ENCODE measurements around the gene PLPP3. TPM values are rescaled to one million over a fixed set of nuclear protein-coding genes. Genes with fewer than 3 reads are reported as not detected.

The PLPP3 gene
- total and polyA plus RNA-seq, 2 experiments from 2014 or later: 41.9 to 61.9 TPM

GRCh38 chr1:56483104-56483503, 96.3 kb downstream of the PLPP3 start:
- Histone ChIP-seq H3K79me2 (replicated peaks; ENCODE audit: insufficient read depth) (no peaks in the 10 kb centered on the region), H3K4me1 (ENCODE audit: insufficient read depth) (peaks cover 8% of the 10 kb centered on the region; the same call in 1 of the 2 replicates), H3K4me2 (no peak overlapping the region), H3K9me2 (ENCODE audit: insufficient read depth) (no peaks in the 10 kb centered on the region), H2AFZ (no peak overlapping the region), H3K27me3 (ENCODE audit: insufficient read depth) (peaks cover 7% of the 10 kb centered on the region; the same call in 1 of the 2 replicates), H3K27ac (ENCODE audit: low read depth) (no peak overlapping the region), H4K20me1 (replicated peaks; ENCODE audit: insufficient read depth) (no peaks in the 10 kb centered on the region), H3F3A (replicated peaks; ENCODE audit: low read depth) (0 out of 2 replicates have a peak, but pooled peaks cover 3% of the 10 kb centered on the region), H3K36me3 (ENCODE audit: insufficient read depth) (no peaks in the 10 kb centered on the region), H3K4me3 (no peak overlapping the region)
- Mint-ChIP-seq H3K36me3 (ENCODE audit: low read depth) (no peaks in the 10 kb centered on the region), H3K4me3 (no peak overlapping the region), H3K27ac (no peak overlapping the region), H3K27me3 (ENCODE audit: insufficient read depth, low read depth, poor library complexity) (peaks cover 7% of the 10 kb centered on the region), H3K9me3 (no peaks in the 10 kb centered on the region), H3K4me1 (peaks cover 8% of the 10 kb centered on the region)
- DNase-seq (ENCODE audit: low spot score) (no peak), ATAC-seq (no peak)
- TF ChIP-seq REST (IDR thresholded peaks at IDR 0.05; ENCODE audit: unreplicated experiment): no peak
- TF ChIP-seq EZH2 (IDR thresholded peaks at IDR 0.05; ENCODE audit: low read depth, unreplicated experiment): no peak
- TF ChIP-seq, protein P1, sequence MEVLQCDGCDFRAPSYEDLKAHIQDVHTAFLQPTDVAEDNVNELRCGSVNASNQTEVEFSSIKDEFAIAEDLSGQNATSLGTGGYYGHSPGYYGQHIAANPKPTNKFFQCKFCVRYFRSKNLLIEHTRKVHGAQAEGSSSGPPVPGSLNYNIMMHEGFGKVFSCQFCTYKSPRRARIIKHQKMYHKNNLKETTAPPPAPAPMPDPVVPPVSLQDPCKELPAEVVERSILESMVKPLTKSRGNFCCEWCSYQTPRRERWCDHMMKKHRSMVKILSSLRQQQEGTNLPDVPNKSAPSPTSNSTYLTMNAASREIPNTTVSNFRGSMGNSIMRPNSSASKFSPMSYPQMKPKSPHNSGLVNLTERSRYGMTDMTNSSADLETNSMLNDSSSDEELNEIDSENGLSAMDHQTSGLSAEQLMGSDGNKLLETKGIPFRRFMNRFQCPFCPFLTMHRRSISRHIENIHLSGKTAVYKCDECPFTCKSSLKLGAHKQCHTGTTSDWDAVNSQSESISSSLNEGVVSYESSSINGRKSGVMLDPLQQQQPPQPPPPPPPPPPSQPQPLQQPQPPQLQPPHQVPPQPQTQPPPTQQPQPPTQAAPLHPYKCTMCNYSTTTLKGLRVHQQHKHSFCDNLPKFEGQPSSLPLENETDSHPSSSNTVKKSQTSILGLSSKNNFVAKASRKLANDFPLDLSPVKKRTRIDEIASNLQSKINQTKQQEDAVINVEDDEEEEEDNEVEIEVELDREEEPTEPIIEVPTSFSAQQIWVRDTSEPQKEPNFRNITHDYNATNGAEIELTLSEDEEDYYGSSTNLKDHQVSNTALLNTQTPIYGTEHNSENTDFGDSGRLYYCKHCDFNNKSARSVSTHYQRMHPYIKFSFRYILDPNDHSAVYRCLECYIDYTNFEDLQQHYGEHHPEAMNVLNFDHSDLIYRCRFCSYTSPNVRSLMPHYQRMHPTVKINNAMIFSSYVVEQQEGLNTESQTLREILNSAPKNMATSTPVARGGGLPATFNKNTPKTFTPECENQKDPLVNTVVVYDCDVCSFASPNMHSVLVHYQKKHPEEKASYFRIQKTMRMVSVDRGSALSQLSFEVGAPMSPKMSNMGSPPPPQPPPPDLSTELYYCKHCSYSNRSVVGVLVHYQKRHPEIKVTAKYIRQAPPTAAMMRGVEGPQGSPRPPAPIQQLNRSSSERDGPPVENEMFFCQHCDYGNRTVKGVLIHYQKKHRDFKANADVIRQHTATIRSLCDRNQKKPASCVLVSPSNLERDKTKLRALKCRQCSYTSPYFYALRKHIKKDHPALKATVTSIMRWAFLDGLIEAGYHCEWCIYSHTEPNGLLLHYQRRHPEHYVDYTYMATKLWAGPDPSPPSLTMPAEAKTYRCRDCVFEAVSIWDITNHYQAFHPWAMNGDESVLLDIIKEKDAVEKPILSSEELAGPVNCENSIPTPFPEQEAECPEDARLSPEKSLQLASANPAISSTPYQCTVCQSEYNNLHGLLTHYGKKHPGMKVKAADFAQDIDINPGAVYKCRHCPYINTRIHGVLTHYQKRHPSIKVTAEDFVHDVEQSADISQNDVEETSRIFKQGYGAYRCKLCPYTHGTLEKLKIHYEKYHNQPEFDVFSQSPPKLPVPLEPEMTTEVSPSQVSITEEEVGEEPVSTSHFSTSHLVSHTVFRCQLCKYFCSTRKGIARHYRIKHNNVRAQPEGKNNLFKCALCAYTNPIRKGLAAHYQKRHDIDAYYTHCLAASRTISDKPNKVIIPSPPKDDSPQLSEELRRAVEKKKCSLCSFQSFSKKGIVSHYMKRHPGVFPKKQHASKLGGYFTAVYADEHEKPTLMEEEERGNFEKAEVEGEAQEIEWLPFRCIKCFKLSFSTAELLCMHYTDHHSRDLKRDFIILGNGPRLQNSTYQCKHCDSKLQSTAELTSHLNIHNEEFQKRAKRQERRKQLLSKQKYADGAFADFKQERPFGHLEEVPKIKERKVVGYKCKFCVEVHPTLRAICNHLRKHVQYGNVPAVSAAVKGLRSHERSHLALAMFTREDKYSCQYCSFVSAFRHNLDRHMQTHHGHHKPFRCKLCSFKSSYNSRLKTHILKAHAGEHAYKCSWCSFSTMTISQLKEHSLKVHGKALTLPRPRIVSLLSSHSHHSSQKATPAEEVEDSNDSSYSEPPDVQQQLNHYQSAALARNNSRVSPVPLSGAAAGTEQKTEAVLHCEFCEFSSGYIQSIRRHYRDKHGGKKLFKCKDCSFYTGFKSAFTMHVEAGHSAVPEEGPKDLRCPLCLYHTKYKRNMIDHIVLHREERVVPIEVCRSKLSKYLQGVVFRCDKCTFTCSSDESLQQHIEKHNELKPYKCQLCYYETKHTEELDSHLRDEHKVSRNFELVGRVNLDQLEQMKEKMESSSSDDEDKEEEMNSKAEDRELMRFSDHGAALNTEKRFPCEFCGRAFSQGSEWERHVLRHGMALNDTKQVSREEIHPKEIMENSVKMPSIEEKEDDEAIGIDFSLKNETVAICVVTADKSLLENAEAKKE (CRISPR knock-in tag; IDR thresholded peaks at IDR 0.05): no peak
- TF ChIP-seq POLR2AphosphoS5 (IDR thresholded peaks at IDR 0.05; ENCODE audit: low read depth): no peak
- no peak for TF ChIP-seq JUNB (IDR thresholded peaks at IDR 0.05; ENCODE audit: unreplicated experiment)
- TF ChIP-seq, protein P2, sequence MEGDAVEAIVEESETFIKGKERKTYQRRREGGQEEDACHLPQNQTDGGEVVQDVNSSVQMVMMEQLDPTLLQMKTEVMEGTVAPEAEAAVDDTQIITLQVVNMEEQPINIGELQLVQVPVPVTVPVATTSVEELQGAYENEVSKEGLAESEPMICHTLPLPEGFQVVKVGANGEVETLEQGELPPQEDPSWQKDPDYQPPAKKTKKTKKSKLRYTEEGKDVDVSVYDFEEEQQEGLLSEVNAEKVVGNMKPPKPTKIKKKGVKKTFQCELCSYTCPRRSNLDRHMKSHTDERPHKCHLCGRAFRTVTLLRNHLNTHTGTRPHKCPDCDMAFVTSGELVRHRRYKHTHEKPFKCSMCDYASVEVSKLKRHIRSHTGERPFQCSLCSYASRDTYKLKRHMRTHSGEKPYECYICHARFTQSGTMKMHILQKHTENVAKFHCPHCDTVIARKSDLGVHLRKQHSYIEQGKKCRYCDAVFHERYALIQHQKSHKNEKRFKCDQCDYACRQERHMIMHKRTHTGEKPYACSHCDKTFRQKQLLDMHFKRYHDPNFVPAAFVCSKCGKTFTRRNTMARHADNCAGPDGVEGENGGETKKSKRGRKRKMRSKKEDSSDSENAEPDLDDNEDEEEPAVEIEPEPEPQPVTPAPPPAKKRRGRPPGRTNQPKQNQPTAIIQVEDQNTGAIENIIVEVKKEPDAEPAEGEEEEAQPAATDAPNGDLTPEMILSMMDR (conservative IDR thresholded peaks at IDR 0.05; ENCODE audit: low read depth in 2 of 2): no peak
- TF ChIP-seq CREB1 (CRISPR knock-in tag; IDR thresholded peaks at IDR 0.05; ENCODE audit: low read depth): no peak
- no peak for TF ChIP-seq NANOG (IDR thresholded peaks at IDR 0.05; ENCODE audit: borderline replicate concordance)
